AG04450 (cell line): ENCODE measurements around the gene ITGB2. TPM values are rescaled to one million over a fixed set of nuclear protein-coding genes. Genes with fewer than 3 reads are reported as not detected.

ENCODE experiments used
- CTCF ChIA-PET: fragments of 300-600, 350-600 bp; formaldehyde crosslinking; extraction: SDS; loops from one replicate; lab custom pipeline; 2022; ENCODE audit warnings: antibody characterized with exemption, inconsistent platforms; lab: Charles Lee
- POLR2A ChIA-PET: fragments of 350-600 bp; formaldehyde crosslinking; extraction: SDS; loops from one replicate; lab custom pipeline; 2021; ENCODE audit warnings: antibody characterized with exemption, inconsistent platforms; lab: Yijun Ruan, JAX
- DNase-seq: peaks from one replicate; pipeline ENCODE4 v3.0.0-alpha.2; 2011; ENCODE audit warnings: low read depth, low spot score
- H3K27ac ChIP-seq: one replicate; pipeline ENCODE4 v1.5.1; 2012; ENCODE audit warnings: low read depth, low read length, control low read depth
- H3K27me3 ChIP-seq: one replicate; pipeline ENCODE4 v1.6.0; 2012; ENCODE audit warnings: low read length; ENCODE audit not compliant: control insufficient read depth, insufficient read depth
- H3K4me3 ChIP-seq: 2 replicates; pipeline ENCODE4 v1.5.1; 2011; ENCODE audit warnings: mild to moderate bottlenecking, low read depth, low read length, control low read depth
- H3K9me3 ChIP-seq: 2 replicates; pipeline ENCODE4 v1.5.1; 2012; ENCODE audit warnings: low read length; ENCODE audit not compliant: control insufficient read depth, insufficient read depth
- polyA plus RNA-seq: library from polyadenylated mRNA; depleted of rRNA; stranded (reverse); fragments of >200 nt; gene quantifications from 2 replicates; pipeline ENCODE4 v1.2.3, GENCODE V29; 2011
- TF ChIP-seq, protein P1 (sequence below): IDR thresholded peaks from 2 replicates; pipeline ENCODE4 v1.5.1; 2011; ENCODE audit warnings: low read depth, low read length, control low read depth, inconsistent platforms

The ITGB2 gene
- polyA plus RNA-seq, 1 experiment: 0.04 TPM

DNA sequence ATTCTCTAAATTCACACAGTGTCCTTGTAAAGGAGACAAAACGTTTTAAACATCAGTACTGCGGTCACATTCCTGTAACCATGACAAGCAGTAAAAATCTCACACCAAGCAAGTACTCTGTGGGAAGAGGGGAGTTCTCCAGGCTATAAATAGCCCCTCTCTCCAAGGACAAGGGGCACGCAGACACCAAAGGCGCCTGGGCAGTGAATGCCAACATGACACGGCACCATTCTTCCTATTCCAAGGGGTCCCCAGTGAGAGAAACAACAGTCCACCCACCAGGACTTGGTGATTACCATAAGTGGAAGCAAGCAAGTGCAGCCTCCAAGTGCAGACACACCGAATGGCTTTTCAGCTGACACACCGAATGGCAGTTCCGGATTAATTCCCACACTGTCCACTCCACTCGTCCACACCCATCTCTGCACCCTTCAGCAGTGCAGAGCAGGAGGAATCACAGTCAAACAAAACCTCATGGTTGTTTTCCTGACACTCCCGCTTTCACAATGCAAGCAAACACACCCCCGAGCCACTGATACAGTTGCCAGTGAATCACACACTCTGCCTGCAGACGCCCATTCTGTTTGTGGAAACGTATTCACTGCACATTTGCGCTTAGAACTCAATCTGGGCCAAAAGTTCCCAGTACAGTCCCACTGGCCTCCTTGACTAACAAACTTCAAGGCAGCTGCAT is 49.0 kb downstream of the ITGB2 start:
- no peaks in the 10 kb centered on the region; the same call in 1 of the 2 replicates for H3K9me3 ChIP-seq
- no peak for DNase-seq
- TF ChIP-seq, protein P1, sequence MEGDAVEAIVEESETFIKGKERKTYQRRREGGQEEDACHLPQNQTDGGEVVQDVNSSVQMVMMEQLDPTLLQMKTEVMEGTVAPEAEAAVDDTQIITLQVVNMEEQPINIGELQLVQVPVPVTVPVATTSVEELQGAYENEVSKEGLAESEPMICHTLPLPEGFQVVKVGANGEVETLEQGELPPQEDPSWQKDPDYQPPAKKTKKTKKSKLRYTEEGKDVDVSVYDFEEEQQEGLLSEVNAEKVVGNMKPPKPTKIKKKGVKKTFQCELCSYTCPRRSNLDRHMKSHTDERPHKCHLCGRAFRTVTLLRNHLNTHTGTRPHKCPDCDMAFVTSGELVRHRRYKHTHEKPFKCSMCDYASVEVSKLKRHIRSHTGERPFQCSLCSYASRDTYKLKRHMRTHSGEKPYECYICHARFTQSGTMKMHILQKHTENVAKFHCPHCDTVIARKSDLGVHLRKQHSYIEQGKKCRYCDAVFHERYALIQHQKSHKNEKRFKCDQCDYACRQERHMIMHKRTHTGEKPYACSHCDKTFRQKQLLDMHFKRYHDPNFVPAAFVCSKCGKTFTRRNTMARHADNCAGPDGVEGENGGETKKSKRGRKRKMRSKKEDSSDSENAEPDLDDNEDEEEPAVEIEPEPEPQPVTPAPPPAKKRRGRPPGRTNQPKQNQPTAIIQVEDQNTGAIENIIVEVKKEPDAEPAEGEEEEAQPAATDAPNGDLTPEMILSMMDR: no peak
- ChIA-PET POLR2A (interaction anchor here (2.8 kb wide), 1 partner anchor 56 kb away, joined by 30 read pairs; no protein-coding TSS in a partner anchor), CTCF (no interaction called here)
- peak overlapping the region; percentile 88 for H3K4me3 ChIP-seq
- no peak overlapping the region for H3K27ac ChIP-seq
- H3K27me3 ChIP-seq: no peaks in the 10 kb centered on the region

DNA sequence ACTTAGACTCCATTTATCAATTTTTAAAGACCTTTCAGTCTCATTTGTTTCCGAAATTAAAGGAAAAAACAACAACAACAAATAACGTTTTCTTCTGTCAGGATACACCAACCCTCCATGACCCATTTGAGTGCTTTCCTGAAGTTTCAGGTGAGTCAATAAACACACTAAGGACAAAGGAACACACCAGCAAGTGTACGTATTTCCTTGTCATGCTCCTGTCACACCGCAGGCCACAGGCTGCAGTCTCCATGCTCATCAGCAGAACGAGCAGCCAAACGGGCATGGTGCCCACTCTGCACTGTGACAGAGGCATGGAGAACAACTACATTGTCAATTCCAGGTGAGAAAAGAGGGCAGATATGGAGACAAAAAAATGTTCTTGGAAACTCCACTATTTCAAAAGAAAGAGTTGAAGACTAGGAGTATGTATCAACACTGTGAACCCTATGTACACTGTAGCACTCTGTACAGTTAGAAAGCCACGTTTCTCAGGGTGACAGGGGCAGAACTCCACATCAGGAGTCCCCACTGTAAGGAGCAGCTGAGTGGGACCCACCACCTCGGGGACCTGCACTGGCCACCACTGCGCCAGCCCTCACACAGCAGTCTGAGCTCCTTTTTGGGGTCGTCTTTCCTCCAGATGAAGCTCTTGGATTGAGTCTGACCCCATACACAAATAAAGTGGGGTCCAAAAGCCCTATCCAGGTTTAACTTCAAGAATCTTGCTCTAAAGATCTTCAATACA is 49.8 kb downstream of the ITGB2 start:
- no peak for DNase-seq
- Histone ChIP-seq H3K9me3 (no peaks in the 10 kb centered on the region; the same call in 1 of the 2 replicates), H3K27me3 (no peaks in the 10 kb centered on the region), H3K4me3 (peak overlapping the region; percentile 29), H3K27ac (no peak overlapping the region)
- TF ChIP-seq, protein P1: no peak
- ChIA-PET CTCF (no interaction called here), POLR2A (interaction anchor here (2.8 kb wide), 1 partner anchor 57 kb away, joined by 30 read pairs; no protein-coding TSS in a partner anchor)

GRCh38 chr21:44869781-44870747 is 50.6 kb downstream of the ITGB2 start:
- TF ChIP-seq, protein P1: no peak
- CTCF ChIA-PET: no interaction called here
- H3K9me3 ChIP-seq: no peaks in the 10 kb centered on the region; the same call in 1 of the 2 replicates
- H3K27ac ChIP-seq: peak overlapping the region; percentile 88
- POLR2A ChIA-PET: interaction anchor here (0.6 kb wide), 1 partner anchor 59 kb away, joined by 3 read pairs; no protein-coding TSS in a partner anchor
- H3K4me3 ChIP-seq: peak overlapping the region; percentile 46
- no peaks in the 10 kb centered on the region for H3K27me3 ChIP-seq
- DNase-seq: peak; percentile 84

DNA sequence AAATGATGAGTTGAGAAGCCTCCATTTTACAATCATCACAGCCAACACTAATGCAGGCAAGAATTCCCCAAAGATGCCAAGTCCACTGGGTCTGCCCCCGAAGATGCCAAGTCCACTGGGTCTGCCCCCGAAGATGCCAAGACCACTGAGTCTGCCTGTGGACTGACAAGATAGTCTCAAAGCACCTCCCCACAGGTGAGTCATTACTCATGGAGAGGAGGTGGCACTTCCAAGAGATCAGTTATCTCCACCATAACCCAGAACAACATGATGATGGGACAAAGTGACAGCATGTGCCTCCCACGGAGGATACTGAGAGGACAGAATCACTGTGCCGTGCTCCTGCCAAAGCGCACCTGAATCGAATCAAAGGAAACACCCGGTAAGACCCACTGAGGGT is 52.0 kb downstream of the ITGB2 start:
- H3K9me3 ChIP-seq: no peaks in the 10 kb centered on the region; the same call in 1 of the 2 replicates
- no peak for DNase-seq
- TF ChIP-seq, protein P1: no peak
- ChIA-PET CTCF (no interaction called here), POLR2A (no interaction called here)
- H3K27me3 ChIP-seq: no peaks in the 10 kb centered on the region
- H3K4me3 ChIP-seq: no peak overlapping the region
- H3K27ac ChIP-seq: peak overlapping the region; percentile 43
